Stomach (tissue), 4 donors: ENCODE measurements around the gene PTCH2.

Source experiments
- POLR2A ChIP-seq, 4 donors: fragments of 450-650 bp; IDR thresholded peaks; one replicate each; pipeline ENCODE4 v1.6.1; 2016; ENCODE audit warnings: antibody characterized with exemption in 4 of 4, control low read depth in 2 of 4, mild to moderate bottlenecking in 1 of 4, moderate library complexity in 1 of 4
- POLR2AphosphoS5 ChIP-seq, 3 donors: sonication (generic); formaldehyde crosslinking; IDR thresholded peaks; one replicate each; pipeline ENCODE4 v1.6.1; 2016; ENCODE audit warnings: antibody characterized with exemption in 3 of 3
- TF ChIP-seq, protein P1 (sequence below), 7 experiments: fragments of 450-650 bp in 4 of 7; fragments of 200-600 bp in 3 of 7; sonication (generic) in 3 of 7; IDR thresholded peaks; one replicate each; pipeline ENCODE4 v1.5.1; 2016 to 2019; ENCODE audit warnings: antibody characterized with exemption in 7 of 7, control low read depth in 2 of 7, mild to moderate bottlenecking in 1 of 7

DNA sequence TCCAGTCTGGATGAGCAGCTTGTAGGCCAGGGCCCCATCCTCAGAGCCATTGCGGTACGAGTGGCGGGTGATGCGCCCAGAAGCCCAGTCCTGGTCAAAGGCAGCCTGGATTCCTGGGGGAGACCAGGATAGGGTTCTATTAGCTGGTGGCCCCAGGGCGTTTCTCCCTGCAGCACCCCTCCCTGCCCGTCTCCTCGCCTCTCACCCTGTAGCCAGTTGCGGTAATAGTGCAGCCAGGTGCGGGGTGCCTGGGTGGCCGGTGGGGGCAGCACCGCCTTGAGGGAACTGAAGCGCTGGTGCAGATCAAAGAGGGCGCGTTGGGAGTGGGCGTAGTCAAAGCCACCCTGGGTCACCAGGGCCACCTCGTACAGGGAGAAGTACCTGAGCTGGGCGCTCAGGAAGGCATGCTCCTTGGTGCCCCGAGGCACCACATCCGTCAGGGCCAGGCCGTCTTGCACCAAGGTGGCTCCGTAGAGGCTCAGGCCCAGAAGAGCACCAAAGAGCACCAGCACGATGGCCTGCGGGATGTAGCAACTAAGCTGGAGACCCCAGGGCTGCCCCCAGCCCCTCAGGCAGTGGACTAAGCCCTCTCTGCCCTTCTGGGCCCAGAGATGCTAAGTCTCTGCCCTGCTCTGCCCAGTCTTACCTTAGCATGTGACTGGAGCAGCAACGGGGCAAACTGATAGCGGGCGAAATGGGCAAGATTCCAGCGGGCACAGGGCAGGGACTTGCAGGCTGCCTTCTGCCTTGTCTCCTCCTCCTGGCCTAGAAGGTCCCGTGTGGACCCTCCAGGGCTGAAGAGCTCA is 15.7 kb downstream of the PTCH2 start:
- TF ChIP-seq, protein P1, sequence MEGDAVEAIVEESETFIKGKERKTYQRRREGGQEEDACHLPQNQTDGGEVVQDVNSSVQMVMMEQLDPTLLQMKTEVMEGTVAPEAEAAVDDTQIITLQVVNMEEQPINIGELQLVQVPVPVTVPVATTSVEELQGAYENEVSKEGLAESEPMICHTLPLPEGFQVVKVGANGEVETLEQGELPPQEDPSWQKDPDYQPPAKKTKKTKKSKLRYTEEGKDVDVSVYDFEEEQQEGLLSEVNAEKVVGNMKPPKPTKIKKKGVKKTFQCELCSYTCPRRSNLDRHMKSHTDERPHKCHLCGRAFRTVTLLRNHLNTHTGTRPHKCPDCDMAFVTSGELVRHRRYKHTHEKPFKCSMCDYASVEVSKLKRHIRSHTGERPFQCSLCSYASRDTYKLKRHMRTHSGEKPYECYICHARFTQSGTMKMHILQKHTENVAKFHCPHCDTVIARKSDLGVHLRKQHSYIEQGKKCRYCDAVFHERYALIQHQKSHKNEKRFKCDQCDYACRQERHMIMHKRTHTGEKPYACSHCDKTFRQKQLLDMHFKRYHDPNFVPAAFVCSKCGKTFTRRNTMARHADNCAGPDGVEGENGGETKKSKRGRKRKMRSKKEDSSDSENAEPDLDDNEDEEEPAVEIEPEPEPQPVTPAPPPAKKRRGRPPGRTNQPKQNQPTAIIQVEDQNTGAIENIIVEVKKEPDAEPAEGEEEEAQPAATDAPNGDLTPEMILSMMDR (IDR thresholded peaks at IDR 0.05) = no peak
- no peak for TF ChIP-seq POLR2A (IDR thresholded peaks at IDR 0.05)
- TF ChIP-seq POLR2AphosphoS5 (IDR thresholded peaks at IDR 0.05) = no peak
